A673 (cell line): ENCODE results near the gene CNOT10. TPM values are rescaled to one million over a fixed set of nuclear protein-coding genes. Genes with fewer than 3 reads are reported as not detected.

Source experiments
- BruUV-seq: library from RNA; stranded (reverse); fragments of 400-500 nt; replicated peaks from 2 replicates; lab custom pipeline; 2021; lab: Mats Ljungman, UMichigan
- CTCF ChIA-PET: fragments of 300-600 bp; sonication (Branson Sonifier 250); formaldehyde crosslinking; loops from one replicate; lab custom pipeline; 2022; ENCODE audit warnings: antibody characterized with exemption; lab: Charles Lee
- POLR2A ChIA-PET: fragments of 300-600 bp; sonication (Branson Sonifier 250); formaldehyde crosslinking; loops from one replicate; lab custom pipeline; 2022; ENCODE audit warnings: antibody characterized with exemption; ENCODE audit not compliant: low non-redundant PET; lab: Charles Lee
- DNase-seq: peaks from one replicate; pipeline ENCODE4 v3.0.0-alpha.2; 2015; ENCODE audit warnings: low spot score
- H3K27ac ChIP-seq: fragments of 200-600 bp; sonication (generic); 2 replicates; pipeline ENCODE4 v1.5.1; 2016; ENCODE audit warnings: mixed run types, low read depth, mild to moderate bottlenecking, mixed read lengths, antibody characterized with exemption, low read length; ENCODE audit not compliant: poor library complexity, severe bottlenecking
- H3K27me3 ChIP-seq: fragments of 200-600 bp; sonication (generic); replicated peaks from 2 replicates; pipeline ENCODE4 v1.6.1; 2017; ENCODE audit warnings: mixed run types, low read depth, mild to moderate bottlenecking, mixed read lengths, antibody characterized with exemption, low read length; ENCODE audit not compliant: insufficient read depth, poor library complexity
- H3K36me3 ChIP-seq: fragments of 200-600 bp; sonication (generic); 2 replicates; pipeline ENCODE4 v1.6.1; 2016; ENCODE audit warnings: mixed run types, mild to moderate bottlenecking, mixed read lengths, antibody characterized with exemption, low read length; ENCODE audit not compliant: insufficient read depth, poor library complexity, severe bottlenecking
- H3K4me1 ChIP-seq: fragments of 200-600 bp; sonication (generic); 2 replicates; pipeline ENCODE4 v1.6.1; 2017; ENCODE audit warnings: mixed run types, mild to moderate bottlenecking, mixed read lengths, antibody characterized with exemption, low read length; ENCODE audit not compliant: insufficient read depth, poor library complexity, severe bottlenecking
- H3K4me3 ChIP-seq: fragments of 200-600 bp; sonication (generic); 2 replicates; pipeline ENCODE4 v1.5.1; 2016; ENCODE audit warnings: low read depth, mixed run types, mild to moderate bottlenecking, mixed read lengths, low read length; ENCODE audit not compliant: poor library complexity, severe bottlenecking
- H3K9me3 ChIP-seq: fragments of 200-600 bp; sonication (generic); 2 replicates; pipeline ENCODE4 v1.6.1; 2016; ENCODE audit warnings: mixed run types, low read depth, mild to moderate bottlenecking, mixed read lengths, antibody characterized with exemption, low read length; ENCODE audit not compliant: poor library complexity, severe bottlenecking
- EZH2 ChIP-seq: fragments of 200-600 bp; sonication (generic); IDR thresholded peaks from 2 replicates; pipeline ENCODE4 v1.6.1; 2017; ENCODE audit warnings: borderline replicate concordance, low read depth, mild to moderate bottlenecking, mixed read lengths, antibody characterized with exemption, low read length; ENCODE audit not compliant: poor library complexity, severe bottlenecking
- intact Hi-C: fragments of 100-400 bp; cut with micrococcal nuclease; formaldehyde crosslinking; loops from one replicate; pipeline ENCODE4 v1.10.0; 2022; ENCODE audit not compliant: unreplicated experiment
- total RNA-seq: library from RNA; stranded (reverse); gene quantifications from 2 replicates; pipeline ENCODE4 v1.2.3, GENCODE V29; 2021
- TF ChIP-seq, protein P1 (sequence below): fragments of 300-800, 200-600 bp; sonication (generic); conservative IDR thresholded peaks from 2 replicates; pipeline ENCODE4 v1.5.1; 2017; ENCODE audit warnings: low read depth, mild to moderate bottlenecking, antibody characterized with exemption, low read length, moderate library complexity, mixed read lengths

CNOT10 gene
- total RNA-seq, 1 experiment from 2014 or later: 47.8 TPM

DNA sequence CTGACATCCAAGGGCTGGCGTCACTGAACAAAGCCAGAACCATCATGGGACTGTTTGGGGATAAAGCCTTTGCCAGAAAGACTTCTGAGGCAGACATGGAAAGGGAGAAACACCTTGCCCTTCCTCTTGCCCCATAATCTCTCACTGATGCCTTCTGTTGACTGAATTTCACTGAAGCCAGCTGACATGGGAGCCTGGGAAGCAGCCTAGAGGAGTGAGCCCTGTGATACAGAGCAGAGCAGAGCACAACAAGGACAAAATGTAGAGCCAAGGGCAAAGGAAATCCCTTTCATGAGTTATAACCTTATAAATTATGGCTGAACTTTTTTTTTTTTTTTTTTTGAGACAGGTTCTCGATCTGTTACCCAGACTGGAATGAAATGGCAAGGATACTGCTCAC lies 9.8 kb upstream of the CNOT10 start:
- Histone ChIP-seq H3K4me3 (no peak overlapping the region), H3K9me3 (no peaks in the 10 kb centered on the region), H3K4me1 (no peaks in the 10 kb centered on the region), H3K27ac (no peak overlapping the region), H3K27me3 (no peaks in the 10 kb centered on the region), H3K36me3 (no peaks in the 10 kb centered on the region)
- intact Hi-C loops: no loop called here
- TF ChIP-seq, protein P1, sequence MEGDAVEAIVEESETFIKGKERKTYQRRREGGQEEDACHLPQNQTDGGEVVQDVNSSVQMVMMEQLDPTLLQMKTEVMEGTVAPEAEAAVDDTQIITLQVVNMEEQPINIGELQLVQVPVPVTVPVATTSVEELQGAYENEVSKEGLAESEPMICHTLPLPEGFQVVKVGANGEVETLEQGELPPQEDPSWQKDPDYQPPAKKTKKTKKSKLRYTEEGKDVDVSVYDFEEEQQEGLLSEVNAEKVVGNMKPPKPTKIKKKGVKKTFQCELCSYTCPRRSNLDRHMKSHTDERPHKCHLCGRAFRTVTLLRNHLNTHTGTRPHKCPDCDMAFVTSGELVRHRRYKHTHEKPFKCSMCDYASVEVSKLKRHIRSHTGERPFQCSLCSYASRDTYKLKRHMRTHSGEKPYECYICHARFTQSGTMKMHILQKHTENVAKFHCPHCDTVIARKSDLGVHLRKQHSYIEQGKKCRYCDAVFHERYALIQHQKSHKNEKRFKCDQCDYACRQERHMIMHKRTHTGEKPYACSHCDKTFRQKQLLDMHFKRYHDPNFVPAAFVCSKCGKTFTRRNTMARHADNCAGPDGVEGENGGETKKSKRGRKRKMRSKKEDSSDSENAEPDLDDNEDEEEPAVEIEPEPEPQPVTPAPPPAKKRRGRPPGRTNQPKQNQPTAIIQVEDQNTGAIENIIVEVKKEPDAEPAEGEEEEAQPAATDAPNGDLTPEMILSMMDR: no peak
- no peak for TF ChIP-seq EZH2
- no TSS peak for BruUV-seq
- DNase-seq: no peak
- POLR2A ChIA-PET: no interaction called here
- CTCF ChIA-PET: interaction anchor here (0.6 kb wide), 1 partner anchor 365 kb away, joined by 3 read pairs; no protein-coding TSS in a partner anchor

DNA sequence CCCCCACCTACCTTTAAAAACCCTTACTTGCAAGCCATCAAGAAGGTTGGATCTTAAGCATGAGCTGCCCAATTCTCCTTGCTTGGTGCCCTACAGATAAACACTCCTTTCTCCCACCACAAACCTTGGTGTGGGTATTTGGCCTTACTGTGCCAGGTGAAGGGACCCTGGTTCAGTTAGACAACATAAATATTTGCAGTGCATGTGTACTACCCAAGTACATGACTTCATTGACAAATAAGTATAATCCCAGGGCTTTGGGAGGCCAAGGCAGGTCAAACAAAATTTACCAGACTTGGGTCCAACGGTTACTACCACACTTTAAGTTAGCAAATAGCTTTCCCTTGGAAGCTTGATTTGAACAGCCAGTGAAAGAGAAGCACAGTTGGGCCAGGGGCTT lies 9.3 kb upstream of the CNOT10 start:
- no TSS peak for BruUV-seq
- Histone ChIP-seq H3K36me3 (no peaks in the 10 kb centered on the region), H3K4me3 (no peak overlapping the region), H3K9me3 (no peaks in the 10 kb centered on the region), H3K4me1 (no peaks in the 10 kb centered on the region), H3K27me3 (no peaks in the 10 kb centered on the region), H3K27ac (no peak overlapping the region)
- no peak for TF ChIP-seq EZH2
- ChIA-PET CTCF (no interaction called here), POLR2A (no interaction called here)
- no peak for DNase-seq
- intact Hi-C loops: no loop called here

DNA sequence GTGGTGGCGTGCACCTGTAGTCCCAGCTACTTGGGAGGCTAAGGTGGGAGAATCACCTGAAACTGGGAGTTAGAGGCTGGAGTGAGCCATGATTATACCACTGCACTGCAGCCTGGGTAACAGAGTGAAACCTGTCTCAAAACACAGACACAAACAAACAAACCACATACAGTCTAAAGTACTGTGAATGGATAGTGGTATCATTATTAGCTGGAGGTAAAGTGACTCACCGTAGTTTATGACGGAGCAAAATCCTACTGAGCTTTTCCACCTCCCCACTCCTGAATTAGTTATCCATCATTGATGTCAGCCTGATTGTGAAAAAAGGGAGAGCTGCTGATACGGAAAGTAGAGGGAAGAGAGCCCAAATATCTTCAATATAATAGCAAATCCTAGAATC lies 3.2 kb upstream of the CNOT10 start:
- Histone ChIP-seq H3K27ac (no peak overlapping the region), H3K36me3 (no peaks in the 10 kb centered on the region), H3K4me1 (peaks cover 10% of the 10 kb centered on the region), H3K4me3 (no peak overlapping the region), H3K27me3 (no peaks in the 10 kb centered on the region), H3K9me3 (no peaks in the 10 kb centered on the region)
- POLR2A ChIA-PET: no interaction called here
- no TSS peak for BruUV-seq
- DNase-seq: no peak
- intact Hi-C loops: no loop called here
- TF ChIP-seq EZH2: no peak
- TF ChIP-seq, protein P1: no peak
- CTCF ChIA-PET: interaction anchor here (0.6 kb wide), 1 partner anchor 39 kb away, joined by 3 read pairs; no protein-coding TSS in a partner anchor
